Karpas-422 (cell line): ENCODE results near the gene BRI3. TPM values are rescaled to one million over a fixed set of nuclear protein-coding genes. Genes with fewer than 3 reads are reported as not detected.

Experiments
- DNase-seq: peaks from one replicate; pipeline ENCODE4 v3.0.0-alpha.2; 2015
- H2AFZ ChIP-seq: fragments of 200-600 bp; sonication (generic); 2 replicates; pipeline ENCODE4 v1.6.1; 2014; ENCODE audit warnings: antibody characterized with exemption, low read length, mixed read lengths
- H3K27ac ChIP-seq: fragments of 200-600 bp; sonication (generic); 2 replicates; pipeline ENCODE4 v1.5.1; 2014; ENCODE audit warnings: mild to moderate bottlenecking, low read length, moderate library complexity
- H3K27me3 ChIP-seq: fragments of 200-600 bp; sonication (generic); 2 replicates; pipeline ENCODE4 v1.6.1; 2014; ENCODE audit warnings: low read length, mixed read lengths
- H3K36me3 ChIP-seq: fragments of 200-600 bp; sonication (generic); 2 replicates; pipeline ENCODE4 v1.6.1; 2014; ENCODE audit warnings: low read length, mixed read lengths; ENCODE audit not compliant: insufficient read depth
- H3K4me1 ChIP-seq: fragments of 200-600 bp; sonication (generic); 2 replicates; pipeline ENCODE4 v1.6.1; 2014; ENCODE audit warnings: mild to moderate bottlenecking, low read length, mixed read lengths
- H3K4me2 ChIP-seq: fragments of 200-600 bp; sonication (generic); 2 replicates; pipeline ENCODE4 v1.6.1; 2014; ENCODE audit warnings: low read length, low read depth, mild to moderate bottlenecking; ENCODE audit not compliant: poor library complexity, severe bottlenecking
- H3K4me3 ChIP-seq: fragments of 200-600 bp; sonication (generic); 2 replicates; pipeline ENCODE4 v1.5.1; 2014; ENCODE audit warnings: mild to moderate bottlenecking, antibody characterized with exemption, low read length, mixed read lengths
- H3K79me2 ChIP-seq: fragments of 200-600 bp; sonication (generic); 2 replicates; pipeline ENCODE4 v1.6.1; 2014; ENCODE audit warnings: mild to moderate bottlenecking, low read length, mixed read lengths
- H3K9ac ChIP-seq: fragments of 200-600 bp; sonication (generic); 2 replicates; pipeline ENCODE4 v1.6.0; 2014; ENCODE audit warnings: low read length
- H3K9me2 ChIP-seq: fragments of 200-600 bp; sonication (generic), shearing (Covaris generic); replicated peaks from 2 replicates; pipeline ENCODE4 v1.6.0; 2014; ENCODE audit warnings: mild to moderate bottlenecking, low read length, moderate library complexity; ENCODE audit not compliant: insufficient read depth
- H3K9me3 ChIP-seq: fragments of 300-700, 200-600 bp; sonication (generic); 2 replicates; pipeline ENCODE4 v1.6.1; 2014; ENCODE audit warnings: low read length, mixed read lengths
- H4K20me1 ChIP-seq: fragments of 200-600 bp; sonication (generic); 2 replicates; pipeline ENCODE4 v1.6.1; 2014; ENCODE audit warnings: mild to moderate bottlenecking, antibody characterized with exemption, low read length, low read depth; ENCODE audit not compliant: insufficient read depth
- total RNA-seq: library from RNA; depleted of rRNA; stranded (reverse); fragments of >200 nt; shearing (Covaris generic); gene quantifications from 2 replicates; pipeline ENCODE4 v1.2.3, GENCODE V29; 2014; ENCODE audit warnings: low replicate concordance

Gene BRI3
- total RNA-seq, 1 experiment from 2014 or later = 34.7 TPM

DNA sequence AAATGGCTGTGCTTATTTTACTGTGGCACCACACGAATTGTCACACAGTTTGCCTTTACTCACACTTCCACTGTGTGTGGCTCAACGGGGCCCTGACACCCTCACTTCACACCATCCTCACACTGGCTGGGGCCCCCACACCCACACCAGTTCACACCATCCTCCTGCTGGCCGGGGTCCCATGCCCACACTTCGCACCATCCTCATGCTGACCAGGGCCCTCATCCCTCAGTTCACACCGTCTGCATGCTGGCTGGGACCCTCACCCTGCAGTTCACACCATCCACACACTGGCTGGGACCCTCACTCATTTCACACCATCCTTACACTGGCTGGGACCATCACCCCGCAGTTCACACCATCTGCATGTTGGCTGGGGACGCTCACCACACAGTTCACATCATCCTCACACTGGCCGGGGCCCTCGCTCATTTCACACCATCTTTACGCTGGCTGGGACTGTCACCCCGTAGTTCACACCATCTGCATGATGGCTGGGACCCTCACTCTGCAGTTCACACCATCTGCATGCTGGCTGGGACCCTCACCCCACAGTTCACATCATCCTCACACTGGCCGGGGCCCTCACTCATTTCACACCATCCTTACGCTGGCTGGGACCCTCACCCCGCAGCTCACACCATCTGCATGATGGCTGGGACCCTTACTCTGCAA is 36.0 kb downstream of the BRI3 start:
- Histone ChIP-seq H2AFZ (no peak overlapping the region), H3K27ac (no peak overlapping the region), H3K4me3 (no peak overlapping the region), H3K4me2 (no peak overlapping the region), H3K9me2 (no peaks in the 10 kb centered on the region), H3K36me3 (no peaks in the 10 kb centered on the region), H4K20me1 (no peaks in the 10 kb centered on the region), H3K4me1 (peaks cover 31% of the 10 kb centered on the region), H3K9me3 (no peaks in the 10 kb centered on the region), H3K9ac (no peak overlapping the region), H3K27me3 (no peaks in the 10 kb centered on the region), H3K79me2 (no peaks in the 10 kb centered on the region)
- DNase-seq = no peak

DNA sequence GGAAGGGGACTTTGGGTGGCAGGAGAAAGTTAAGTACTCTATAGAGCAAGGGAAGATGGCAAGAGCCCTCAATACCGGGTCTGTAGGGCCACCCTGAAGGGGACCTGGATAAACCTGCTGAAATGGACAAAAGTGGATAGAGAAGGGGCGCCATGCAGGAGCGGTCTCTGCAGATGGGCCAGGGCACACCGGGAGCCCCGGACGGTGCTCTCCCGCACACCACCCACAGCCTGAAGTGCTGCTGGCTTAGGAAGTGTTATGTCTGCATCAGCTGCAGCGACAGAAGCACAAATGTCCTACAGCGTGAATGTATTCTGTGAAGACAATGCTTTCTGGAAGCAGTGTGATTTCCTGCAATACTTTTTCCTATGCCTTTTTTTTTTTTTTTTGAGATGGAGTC is 37.7 kb downstream of the BRI3 start:
- Histone ChIP-seq H3K4me1 (peaks cover 28% of the 10 kb centered on the region), H3K9me3 (no peaks in the 10 kb centered on the region), H3K36me3 (no peaks in the 10 kb centered on the region), H2AFZ (no peak overlapping the region), H3K4me2 (no peak overlapping the region), H3K9me2 (no peaks in the 10 kb centered on the region), H3K9ac (no peak overlapping the region), H3K27me3 (no peaks in the 10 kb centered on the region), H3K79me2 (no peaks in the 10 kb centered on the region), H4K20me1 (no peaks in the 10 kb centered on the region), H3K27ac (no peak overlapping the region), H3K4me3 (no peak overlapping the region)
- no peak for DNase-seq

DNA sequence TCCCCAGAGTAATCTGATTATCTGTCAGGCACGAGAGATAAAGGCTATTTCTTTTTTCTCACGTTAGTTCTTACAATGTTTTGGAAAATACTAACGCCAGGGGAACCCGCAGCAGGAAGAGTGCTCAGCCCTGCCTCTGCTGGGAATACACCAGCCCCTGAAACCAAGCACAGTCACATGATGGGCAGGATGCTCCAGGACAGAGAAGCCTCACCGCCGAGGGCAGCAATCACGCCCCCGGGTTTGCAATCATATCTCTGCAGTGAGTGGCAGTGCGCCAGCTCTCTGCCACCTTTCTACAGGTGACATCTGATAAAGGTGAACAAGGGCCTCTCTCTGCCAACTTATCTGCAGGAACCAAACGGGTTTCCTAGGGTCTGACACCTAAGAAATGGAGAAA is 39.8 kb downstream of the BRI3 start:
- H3K4me1 ChIP-seq = peaks cover 8% of the 10 kb centered on the region
- 0 out of 2 replicates have a peak, but pooled peaks cover under 1% of the 10 kb centered on the region for H3K27me3 ChIP-seq
- H3K9me2 ChIP-seq = no peaks in the 10 kb centered on the region
- no peak overlapping the region for H3K4me3 ChIP-seq
- H3K27ac ChIP-seq = no peak overlapping the region
- H3K9ac ChIP-seq = no peak overlapping the region
- no peaks in the 10 kb centered on the region for H3K36me3 ChIP-seq
- no peaks in the 10 kb centered on the region for H3K79me2 ChIP-seq
- no peaks in the 10 kb centered on the region for H3K9me3 ChIP-seq
- no peaks in the 10 kb centered on the region for H4K20me1 ChIP-seq
- DNase-seq = no peak
- no peak overlapping the region for H2AFZ ChIP-seq
- no peak overlapping the region for H3K4me2 ChIP-seq

DNA sequence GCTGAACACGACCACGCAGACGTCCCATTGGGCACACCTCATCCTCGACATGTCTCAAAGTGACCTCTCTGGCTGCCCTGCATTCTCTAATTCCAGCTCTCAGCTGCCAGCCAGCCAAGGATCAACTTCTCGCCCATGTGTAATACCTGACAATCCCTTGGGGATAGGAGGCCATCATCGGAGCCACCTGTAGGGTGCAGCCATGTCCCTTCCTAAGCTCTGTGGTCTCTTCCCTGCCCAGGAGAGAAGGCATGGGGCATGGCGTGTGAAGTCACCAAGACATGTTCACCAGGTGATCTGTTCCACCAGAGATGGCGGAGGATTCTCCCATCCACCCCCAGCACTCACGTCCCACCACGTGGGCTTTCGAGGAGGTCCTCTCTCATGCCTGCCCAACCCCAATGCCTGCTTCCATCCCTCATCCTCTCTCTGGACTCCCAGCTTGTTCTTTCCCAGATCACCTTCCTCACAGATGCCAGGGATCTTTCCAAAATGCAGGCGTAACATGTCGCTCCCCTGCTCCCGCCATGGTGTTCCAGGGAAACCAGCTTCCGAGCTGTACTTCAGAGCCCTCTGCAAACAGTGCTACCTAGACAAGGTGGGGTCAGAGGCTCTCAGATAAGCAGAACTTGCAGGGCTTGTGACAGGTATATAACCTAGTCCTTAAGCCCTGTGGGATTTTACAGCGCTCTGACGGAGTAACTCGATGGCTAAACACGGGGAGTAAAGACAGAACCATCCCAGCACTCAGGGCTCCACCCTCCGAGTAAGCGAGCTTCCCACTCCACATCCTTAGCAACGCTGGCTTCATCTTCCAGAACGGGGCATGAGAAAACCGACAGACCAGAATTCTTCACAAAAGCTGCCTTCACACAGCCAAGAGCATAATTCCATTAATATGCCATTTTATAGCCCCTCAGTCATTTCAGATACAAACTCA is 41.1 kb downstream of the BRI3 start:
- Histone ChIP-seq H3K9me3 (no peaks in the 10 kb centered on the region), H3K4me3 (no peak overlapping the region), H3K27ac (no peak overlapping the region), H4K20me1 (no peaks in the 10 kb centered on the region), H3K9ac (no peak overlapping the region), H2AFZ (no peak overlapping the region), H3K27me3 (0 out of 2 replicates have a peak, but pooled peaks cover 2% of the 10 kb centered on the region), H3K36me3 (no peaks in the 10 kb centered on the region), H3K9me2 (no peaks in the 10 kb centered on the region), H3K4me2 (no peak overlapping the region), H3K79me2 (no peaks in the 10 kb centered on the region), H3K4me1 (peaks cover 6% of the 10 kb centered on the region)
- DNase-seq = no peak

DNA sequence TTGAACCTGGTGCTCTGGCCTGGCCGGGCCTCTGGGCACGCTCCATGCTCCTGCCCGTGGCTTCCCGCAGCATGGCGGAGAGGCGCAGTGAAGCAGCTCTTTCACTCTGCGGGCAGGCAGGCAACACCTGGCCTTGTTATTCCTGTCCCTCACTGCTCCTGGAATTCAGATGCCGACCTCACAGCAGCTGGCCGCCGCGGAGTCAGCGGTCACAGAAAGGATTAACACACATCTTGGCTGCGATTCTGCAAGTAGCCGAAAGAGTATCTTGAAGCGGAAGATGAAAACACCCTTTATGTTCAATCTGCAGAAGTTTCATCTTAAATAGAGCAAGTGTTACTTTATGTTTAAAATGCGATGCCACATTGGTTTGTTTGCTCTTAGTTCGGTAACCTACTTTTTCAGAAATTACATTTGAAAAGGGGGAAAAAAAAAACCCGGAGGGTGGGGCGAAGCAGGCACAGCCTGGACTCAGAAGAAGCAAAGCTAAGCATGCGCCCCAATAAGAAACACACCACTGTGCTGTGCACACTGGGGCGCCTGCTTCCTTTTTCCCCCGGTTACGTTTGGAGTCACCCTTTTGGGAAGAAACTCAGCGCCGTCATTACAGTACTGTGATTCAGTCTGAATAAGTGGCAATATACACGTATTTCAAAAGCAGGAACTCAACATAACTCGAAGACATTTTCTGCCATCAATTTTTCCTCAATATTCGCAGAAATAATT is 42.3 kb downstream of the BRI3 start:
- H4K20me1 ChIP-seq = no peaks in the 10 kb centered on the region
- H3K4me2 ChIP-seq = no peak overlapping the region
- no peaks in the 10 kb centered on the region for H3K9me2 ChIP-seq
- H3K27ac ChIP-seq = no peak overlapping the region
- no peaks in the 10 kb centered on the region for H3K36me3 ChIP-seq
- 0 out of 2 replicates have a peak, but pooled peaks cover 2% of the 10 kb centered on the region for H3K27me3 ChIP-seq
- no peaks in the 10 kb centered on the region for H3K9me3 ChIP-seq
- no peak overlapping the region for H3K4me3 ChIP-seq
- H3K4me1 ChIP-seq = peaks cover 4% of the 10 kb centered on the region
- no peak overlapping the region for H2AFZ ChIP-seq
- H3K79me2 ChIP-seq = no peaks in the 10 kb centered on the region
- no peak overlapping the region for H3K9ac ChIP-seq
- DNase-seq = no peak

DNA sequence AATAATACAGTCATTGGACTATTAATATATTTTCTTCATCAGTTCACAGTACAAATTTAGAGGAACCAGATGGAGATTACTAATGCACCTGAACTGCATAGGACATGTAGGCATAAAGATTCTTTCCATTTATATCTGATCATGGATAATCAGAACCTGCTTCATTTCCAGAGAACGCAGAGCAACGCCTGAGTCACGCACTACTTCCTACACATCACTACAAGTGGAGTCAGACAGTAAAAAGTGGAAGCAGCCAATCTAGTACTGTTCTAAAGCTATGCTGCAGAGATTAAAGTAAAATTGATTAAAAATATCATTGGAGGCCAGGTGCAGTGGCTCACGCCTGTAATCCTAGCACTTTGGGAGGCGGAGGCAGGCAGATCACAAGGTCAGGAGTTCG is 43.3 kb downstream of the BRI3 start:
- H3K79me2 ChIP-seq = no peaks in the 10 kb centered on the region
- H3K36me3 ChIP-seq = no peaks in the 10 kb centered on the region
- no peak overlapping the region for H3K9ac ChIP-seq
- no peaks in the 10 kb centered on the region for H3K9me3 ChIP-seq
- no peaks in the 10 kb centered on the region for H3K4me1 ChIP-seq
- no peak overlapping the region for H3K4me2 ChIP-seq
- no peak for DNase-seq
- no peak overlapping the region for H3K4me3 ChIP-seq
- no peaks in the 10 kb centered on the region for H3K9me2 ChIP-seq
- no peaks in the 10 kb centered on the region for H4K20me1 ChIP-seq
- H3K27me3 ChIP-seq = 0 out of 2 replicates have a peak, but pooled peaks cover 2% of the 10 kb centered on the region
- H3K27ac ChIP-seq = no peak overlapping the region
- no peak overlapping the region for H2AFZ ChIP-seq

DNA sequence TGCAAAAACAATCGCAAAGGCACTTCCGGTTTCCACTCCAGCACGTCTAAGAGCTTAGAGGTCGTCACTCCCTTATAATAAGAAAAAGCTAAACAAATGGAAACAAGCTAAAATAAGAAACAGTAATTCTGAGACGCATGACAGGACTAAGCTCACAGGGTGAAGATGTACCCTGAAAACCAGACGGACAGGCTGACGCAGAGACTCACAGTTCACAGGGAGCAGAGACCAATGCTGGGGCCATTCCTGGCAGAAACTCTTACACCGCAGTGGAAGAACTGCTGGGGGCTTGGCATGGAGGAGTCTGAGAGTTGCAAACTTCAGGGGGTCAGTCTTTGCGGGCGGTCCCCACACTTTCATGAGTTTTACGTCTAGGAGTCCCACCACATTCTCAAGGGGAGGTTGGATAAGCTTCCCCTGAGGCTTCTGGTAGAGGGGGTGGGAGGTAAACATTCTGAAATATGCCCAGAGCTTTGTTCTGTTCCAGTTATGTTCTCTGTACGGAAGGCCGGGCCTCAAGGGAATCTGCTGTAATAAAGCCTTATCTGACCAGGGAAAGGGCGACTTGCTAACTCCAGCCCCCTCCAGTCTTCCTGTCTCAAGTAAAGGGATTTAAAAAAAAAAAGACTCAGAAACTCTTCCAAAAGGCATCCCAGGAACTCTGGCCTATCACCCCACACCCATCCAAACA is 47.8 kb downstream of the BRI3 start:
- no peaks in the 10 kb centered on the region for H3K79me2 ChIP-seq
- H2AFZ ChIP-seq = no peak overlapping the region
- H3K9me3 ChIP-seq = no peaks in the 10 kb centered on the region
- H3K4me3 ChIP-seq = no peak overlapping the region
- no peaks in the 10 kb centered on the region for H3K4me1 ChIP-seq
- H3K27ac ChIP-seq = no peak overlapping the region
- H3K9ac ChIP-seq = no peak overlapping the region
- 0 out of 2 replicates have a peak, but pooled peaks cover 2% of the 10 kb centered on the region for H3K27me3 ChIP-seq
- H4K20me1 ChIP-seq = no peaks in the 10 kb centered on the region
- H3K9me2 ChIP-seq = no peaks in the 10 kb centered on the region
- no peak overlapping the region for H3K4me2 ChIP-seq
- no peak for DNase-seq
- no peaks in the 10 kb centered on the region for H3K36me3 ChIP-seq
